SU-DHL-6 (cell line): ENCODE results near the gene PRKCZ.

Experiments
- CTCF ChIP-seq: fragments of 200-600 bp; sonication (generic); IDR thresholded peaks from one replicate; pipeline ENCODE4 v1.5.1; 2017; ENCODE audit warnings: antibody characterized with exemption, mild to moderate bottlenecking, low read length, moderate library complexity; ENCODE audit not compliant: insufficient read depth, poor library complexity, severe bottlenecking
- EZH2phosphoT487 ChIP-seq: fragments of 200-600 bp; sonication (generic), shearing (Covaris generic); conservative IDR thresholded peaks from 2 replicates; pipeline ENCODE4 v1.6.1; 2018; ENCODE audit warnings: mild to moderate bottlenecking, antibody characterized with exemption, low read length, moderate library complexity, mixed read lengths

GRCh38 chr1:2018217-2019171 is 31.7 kb upstream of the PRKCZ start:
- TF ChIP-seq EZH2phosphoT487 (no peak), CTCF (no peak)
